Measurements from ENCODE around the gene CXCL17.

CXCL17 gene

DNA sequence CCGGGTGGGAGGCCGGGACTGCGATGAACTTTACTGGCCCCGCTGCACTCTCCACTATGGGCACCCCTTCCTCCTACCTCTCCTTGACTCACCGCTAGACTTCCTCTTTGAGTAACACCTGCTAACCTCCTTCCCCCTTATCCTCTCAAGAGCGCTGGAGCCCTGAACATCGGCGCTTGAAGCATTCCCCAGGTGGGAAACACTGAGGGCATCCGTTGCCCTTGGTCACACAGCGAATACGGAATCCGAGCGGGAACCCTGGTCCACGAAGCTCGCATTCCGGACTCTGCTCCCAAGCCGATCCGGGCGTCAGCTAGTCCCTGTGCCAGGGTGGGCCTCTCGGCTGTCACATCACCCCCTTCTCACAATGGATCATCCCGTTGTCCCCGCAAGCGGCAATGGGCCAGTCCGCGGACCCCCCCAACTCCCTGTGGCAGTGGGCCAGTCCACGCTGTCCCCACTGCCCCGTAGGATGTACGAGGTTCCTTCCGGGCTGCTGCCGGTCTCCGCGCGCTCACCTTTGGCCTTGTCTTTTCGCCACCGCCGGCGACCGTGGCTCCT lies 19.8 kb downstream of the CXCL17 start:
- peak overlapping the region; percentile 80; the same call in 1 of the 2 replicates for H3K27ac ChIP-seq
- TF ChIP-seq, protein P1, sequence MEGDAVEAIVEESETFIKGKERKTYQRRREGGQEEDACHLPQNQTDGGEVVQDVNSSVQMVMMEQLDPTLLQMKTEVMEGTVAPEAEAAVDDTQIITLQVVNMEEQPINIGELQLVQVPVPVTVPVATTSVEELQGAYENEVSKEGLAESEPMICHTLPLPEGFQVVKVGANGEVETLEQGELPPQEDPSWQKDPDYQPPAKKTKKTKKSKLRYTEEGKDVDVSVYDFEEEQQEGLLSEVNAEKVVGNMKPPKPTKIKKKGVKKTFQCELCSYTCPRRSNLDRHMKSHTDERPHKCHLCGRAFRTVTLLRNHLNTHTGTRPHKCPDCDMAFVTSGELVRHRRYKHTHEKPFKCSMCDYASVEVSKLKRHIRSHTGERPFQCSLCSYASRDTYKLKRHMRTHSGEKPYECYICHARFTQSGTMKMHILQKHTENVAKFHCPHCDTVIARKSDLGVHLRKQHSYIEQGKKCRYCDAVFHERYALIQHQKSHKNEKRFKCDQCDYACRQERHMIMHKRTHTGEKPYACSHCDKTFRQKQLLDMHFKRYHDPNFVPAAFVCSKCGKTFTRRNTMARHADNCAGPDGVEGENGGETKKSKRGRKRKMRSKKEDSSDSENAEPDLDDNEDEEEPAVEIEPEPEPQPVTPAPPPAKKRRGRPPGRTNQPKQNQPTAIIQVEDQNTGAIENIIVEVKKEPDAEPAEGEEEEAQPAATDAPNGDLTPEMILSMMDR (conservative IDR thresholded peaks at IDR 0.05) = no peak

- H3K27ac ChIP-seq = peak overlapping the region; percentile 80
- TF ChIP-seq, protein P1 (conservative IDR thresholded peaks at IDR 0.05) = no peak
Measured at GRCh38 chr19:42422092-42422900, 20.4 kb downstream of the CXCL17 start.

DNA sequence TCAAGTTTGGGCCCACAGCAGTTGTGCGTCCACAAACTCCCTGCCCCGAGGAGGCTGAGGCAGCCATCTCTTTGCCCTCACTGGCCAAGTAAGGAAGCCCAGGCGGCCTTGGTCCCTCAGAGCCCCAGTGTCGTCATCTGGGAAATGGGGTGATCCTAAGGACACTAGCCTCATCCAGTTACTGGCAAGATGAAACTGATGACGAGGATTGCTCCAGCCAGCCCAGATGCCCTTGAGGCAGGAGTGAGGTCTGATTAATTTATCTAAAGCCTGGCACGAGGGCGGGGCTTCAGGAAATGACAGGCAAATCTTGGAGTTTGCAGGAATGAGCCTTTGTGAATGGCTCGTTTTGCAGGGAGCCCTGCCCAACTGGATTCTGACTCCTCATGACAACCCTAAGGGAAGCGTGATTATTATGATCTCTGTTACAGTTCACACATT lies 21.1 kb downstream of the CXCL17 start:
- H3K27ac ChIP-seq = peak overlapping the region; percentile 80
- TF ChIP-seq, protein P1 (conservative IDR thresholded peaks at IDR 0.05) = no peak

DNA sequence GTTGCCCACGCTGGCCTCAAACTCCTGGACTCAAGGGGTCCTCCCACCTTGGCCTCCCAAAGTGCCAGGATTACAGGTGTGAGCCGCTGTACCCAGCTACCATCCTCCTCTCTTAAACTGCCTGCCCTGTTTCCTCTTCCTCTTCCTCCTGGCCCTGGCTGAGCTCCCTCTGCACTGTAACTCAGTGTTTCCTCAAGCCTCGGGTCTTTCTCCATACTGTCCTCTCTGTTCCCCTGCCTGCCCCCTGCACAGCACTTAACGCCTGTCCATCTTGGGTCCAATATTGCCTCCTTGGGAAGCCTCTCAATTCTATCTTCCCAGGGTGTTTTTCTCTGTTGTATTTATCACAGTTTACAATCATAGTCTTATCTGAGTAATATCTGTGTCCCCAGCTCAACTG lies 21.6 kb downstream of the CXCL17 start:
- peak overlapping the region; percentile 80 for H3K27ac ChIP-seq
- TF ChIP-seq, protein P1 (conservative IDR thresholded peaks at IDR 0.05) = no peak

GRCh38 chr19:42420055-42420544 lies 22.6 kb downstream of the CXCL17 start:
- TF ChIP-seq, protein P1 (conservative IDR thresholded peaks at IDR 0.05) = peak; percentile 79
- H3K27ac ChIP-seq = peak overlapping the region; percentile 80

DNA sequence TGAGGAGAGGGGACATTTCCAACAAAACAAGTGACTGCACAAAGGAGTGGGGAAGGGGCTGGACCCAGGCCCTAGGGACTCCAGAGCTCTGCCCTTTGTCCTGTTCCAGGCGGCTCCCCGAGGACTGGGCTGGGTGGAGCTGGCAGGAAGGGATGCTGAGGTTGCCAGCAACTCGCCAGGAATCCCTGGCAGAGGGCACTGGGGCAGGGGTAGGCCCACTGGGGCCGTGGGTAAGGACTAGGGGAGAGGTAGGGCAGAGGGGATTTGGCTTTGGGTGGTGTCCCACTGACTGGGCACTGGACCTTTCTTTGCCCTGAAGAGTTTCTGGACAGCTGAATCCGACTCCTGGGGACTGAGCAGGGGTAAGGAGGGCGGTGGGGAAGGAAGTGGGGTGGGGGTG lies 23.4 kb downstream of the CXCL17 start:
- TF ChIP-seq, protein P1 (conservative IDR thresholded peaks at IDR 0.05) = no peak
- H3K27ac ChIP-seq = no peak overlapping the region

DNA sequence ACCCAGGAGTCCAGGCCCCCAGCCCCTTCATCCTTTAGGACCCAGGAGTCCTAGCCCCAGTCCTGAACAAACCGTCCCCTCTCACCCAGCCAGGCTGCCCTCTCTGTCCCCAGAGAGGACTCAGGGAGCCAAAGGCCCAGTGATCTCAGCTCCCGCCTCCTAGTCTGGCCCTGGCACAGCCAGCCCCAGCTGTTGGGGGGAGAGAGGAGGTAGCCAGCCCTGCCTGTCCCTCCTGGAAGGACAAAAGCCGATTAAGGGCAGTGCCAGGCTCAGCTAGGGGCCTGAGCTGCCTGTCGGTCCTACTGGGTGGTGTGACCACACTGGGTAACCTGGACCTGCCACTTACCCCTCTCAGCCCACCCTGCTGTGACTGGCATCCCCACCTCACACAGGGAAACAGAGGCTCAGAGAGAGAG lies 30.1 kb downstream of the CXCL17 start:
- TF ChIP-seq, protein P1 (conservative IDR thresholded peaks at IDR 0.05) = no peak
- H3K27ac ChIP-seq = peak overlapping the region; percentile 20; the same call in 1 of the 2 replicates

Measured in VCaP (cell line).